Suprapubic skin (tissue), 4 donors: ENCODE results near the gene SLC9A9. TPM values are rescaled to one million over a fixed set of nuclear protein-coding genes. Genes with fewer than 3 reads are reported as not detected.

Experiments used
- DNase-seq, 2 donors: peaks; one replicate each; pipeline ENCODE4 v3.0.0-alpha.2; 2019; ENCODE audit warnings: low spot score in 2 of 2
- H3K27ac ChIP-seq: fragments of 200-600 bp; sonication (generic); one replicate; pipeline ENCODE4 v1.5.1; 2019
- H3K27me3 ChIP-seq: fragments of 200-600 bp; sonication (generic); one replicate; pipeline ENCODE4 v1.5.1; 2019
- H3K36me3 ChIP-seq: fragments of 200-600 bp; sonication (generic); one replicate; pipeline ENCODE4 v1.5.1; 2019
- H3K4me1 ChIP-seq: fragments of 200-600 bp; sonication (generic); one replicate; pipeline ENCODE4 v1.5.1; 2019
- H3K4me3 ChIP-seq: fragments of 200-600 bp; sonication (generic); one replicate; pipeline ENCODE4 v1.5.1; 2019; ENCODE audit warnings: mild to moderate bottlenecking
- H3K9me3 ChIP-seq: fragments of 200-600 bp; sonication (generic); one replicate; pipeline ENCODE4 v1.5.1; 2019
- CTCF ChIP-seq, 2 donors: fragments of 200-600 bp in 1 of 2; fragments of 450-650 bp in 1 of 2; sonication (generic) in 1 of 2; IDR thresholded peaks; one replicate each; pipeline ENCODE4 v1.5.1; 2016 to 2019; ENCODE audit warnings: antibody characterized with exemption in 2 of 2, mild to moderate bottlenecking in 1 of 2, moderate library complexity in 1 of 2
- EP300 ChIP-seq: sonication (generic); formaldehyde crosslinking; IDR thresholded peaks from one replicate; pipeline ENCODE4 v1.6.1; 2017; ENCODE audit warnings: antibody characterized with exemption
- POLR2A ChIP-seq, 2 donors: fragments of 450-650 bp; IDR thresholded peaks; one replicate each; pipeline ENCODE4 v1.6.1; 2017; ENCODE audit warnings: antibody characterized with exemption in 2 of 2, mild to moderate bottlenecking in 2 of 2, moderate library complexity in 2 of 2
- POLR2AphosphoS5 ChIP-seq, 3 donors: sonication (generic); formaldehyde crosslinking; IDR thresholded peaks; one replicate each; pipeline ENCODE4 v1.6.1; 2017; ENCODE audit warnings: antibody characterized with exemption in 3 of 3
- WGBS: methylation state at CpG from one replicate; pipeline ENCODE4 v1.1.5; 2018; 5-methylcytosine and 5-hydroxymethylcytosine counted together
- total RNA-seq, 4 donors: library from RNA; depleted of rRNA; stranded (reverse); fragments of >200 nt; gene quantifications; one replicate each; pipeline ENCODE4 v1.1.0, GENCODE V29; 2016

SLC9A9 gene
- total RNA-seq, 4 donors from 2014 or later: 16.6 to 51.0 (median 30.0) TPM

DNA sequence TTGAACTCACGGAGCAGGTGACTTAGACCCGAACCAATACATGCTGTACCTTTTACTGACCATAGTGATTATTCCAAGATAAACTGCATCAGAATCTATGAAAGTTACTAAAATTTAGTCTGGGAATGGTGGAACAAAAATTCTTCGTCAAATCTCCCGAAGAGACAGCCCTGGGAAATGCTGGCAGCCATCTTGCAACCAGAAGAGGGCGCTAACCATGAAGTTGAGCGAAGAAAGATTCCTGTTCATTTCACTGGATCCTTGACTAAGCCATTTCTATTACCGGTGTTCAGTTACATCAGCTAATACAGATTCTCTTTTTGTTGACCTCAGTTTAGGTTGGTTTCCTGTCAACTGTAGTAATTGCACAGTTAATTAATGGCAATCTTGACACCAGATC, 199.6 kb downstream of the SLC9A9 start:
- Histone ChIP-seq H3K4me1 (peaks cover 8% of the 10 kb centered on the region), H3K27ac (no peak overlapping the region), H3K27me3 (no peaks in the 10 kb centered on the region), H3K9me3 (no peaks in the 10 kb centered on the region), H3K36me3 (peaks cover 3% of the 10 kb centered on the region), H3K4me3 (no peak overlapping the region)
- no peak for TF ChIP-seq EP300
- TF ChIP-seq CTCF (IDR thresholded peaks at IDR 0.05): no peak
- TF ChIP-seq POLR2AphosphoS5 (IDR thresholded peaks at IDR 0.05): no peak
- no peak for TF ChIP-seq POLR2A (IDR thresholded peaks at IDR 0.05)
- no peak for DNase-seq
- 91% methylated on average over 7 of the region's 7 CpGs for WGBS

DNA sequence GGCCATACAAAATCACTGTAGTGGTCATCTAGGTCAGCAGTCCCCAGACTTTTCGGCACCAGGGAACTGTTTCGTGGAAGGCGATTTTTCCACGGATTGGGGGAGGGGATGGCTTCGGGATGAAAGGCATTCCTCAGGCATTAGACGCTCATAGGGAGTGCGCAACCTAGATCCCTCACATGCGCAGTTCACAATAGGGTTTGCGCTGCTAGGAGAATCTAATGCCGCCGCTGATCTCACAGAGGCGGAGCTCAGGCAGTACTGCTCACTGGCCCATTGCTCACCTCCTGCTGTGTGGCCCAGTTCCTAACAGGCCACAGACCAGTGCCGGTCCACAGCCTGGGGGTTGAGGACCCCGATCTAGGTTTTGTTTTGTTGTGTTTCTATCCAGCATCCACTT, 200.1 kb downstream of the SLC9A9 start:
- no peak for DNase-seq
- Histone ChIP-seq H3K36me3 (peaks cover 3% of the 10 kb centered on the region), H3K4me1 (peaks cover 8% of the 10 kb centered on the region), H3K4me3 (no peak overlapping the region), H3K27me3 (no peaks in the 10 kb centered on the region), H3K27ac (no peak overlapping the region), H3K9me3 (no peaks in the 10 kb centered on the region)
- TF ChIP-seq EP300: no peak
- TF ChIP-seq POLR2A (IDR thresholded peaks at IDR 0.05): no peak
- TF ChIP-seq POLR2AphosphoS5 (IDR thresholded peaks at IDR 0.05): no peak
- TF ChIP-seq CTCF (IDR thresholded peaks at IDR 0.05): no peak
- WGBS: 95% methylated on average over 14 of the region's 14 CpGs

GRCh38 chr3:143644370-143645089, 203.7 kb downstream of the SLC9A9 start:
- Histone ChIP-seq H3K9me3 (no peaks in the 10 kb centered on the region), H3K27ac (no peak overlapping the region), H3K27me3 (no peaks in the 10 kb centered on the region), H3K36me3 (no peaks in the 10 kb centered on the region), H3K4me1 (peaks cover 3% of the 10 kb centered on the region), H3K4me3 (no peak overlapping the region)
- WGBS: 63% methylated on average over 4 of the region's 4 CpGs
- DNase-seq: no peak
- no peak for TF ChIP-seq POLR2A (IDR thresholded peaks at IDR 0.05)
- peak in 1 of 2 donors; percentile 40 for TF ChIP-seq CTCF (IDR thresholded peaks at IDR 0.05)

- no peaks in the 10 kb centered on the region for H3K36me3 ChIP-seq
- TF ChIP-seq POLR2A (IDR thresholded peaks at IDR 0.05) (no peak), CTCF (IDR thresholded peaks at IDR 0.05) (no peak), EP300 (no peak), POLR2AphosphoS5 (IDR thresholded peaks at IDR 0.05) (no peak)
- no peak for DNase-seq
- no peak overlapping the region for H3K27ac ChIP-seq
- no peaks in the 10 kb centered on the region for H3K9me3 ChIP-seq
- peaks cover 3% of the 10 kb centered on the region for H3K4me1 ChIP-seq
- H3K4me3 ChIP-seq: no peak overlapping the region
- no peaks in the 10 kb centered on the region for H3K27me3 ChIP-seq
- 84% methylated on average over 1 of the region's 1 CpG for WGBS
Observed at GRCh38 chr3:143643905-143644304, 204.4 kb downstream of the SLC9A9 start.

DNA sequence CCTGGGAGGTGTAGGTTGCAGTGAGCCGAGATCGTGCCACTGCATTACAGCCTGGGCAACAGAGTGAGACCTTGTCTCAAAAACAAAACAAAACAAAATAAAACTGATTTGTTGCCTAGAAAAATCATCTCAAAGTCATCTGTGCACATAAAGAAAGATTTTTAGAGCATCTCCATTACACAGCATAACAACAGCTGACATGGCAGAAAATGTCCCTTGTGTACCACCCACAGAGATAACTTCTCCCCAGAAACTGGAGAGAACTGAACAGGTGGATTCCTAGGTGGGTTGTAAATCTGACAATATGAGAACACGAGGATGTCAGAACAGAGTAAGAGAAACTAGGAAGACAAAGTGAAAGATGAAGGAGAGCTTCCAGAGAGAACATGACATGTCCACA, 207.5 kb downstream of the SLC9A9 start:
- DNase-seq: no peak
- no peak for TF ChIP-seq POLR2AphosphoS5 (IDR thresholded peaks at IDR 0.05)
- no peak for TF ChIP-seq CTCF (IDR thresholded peaks at IDR 0.05)
- TF ChIP-seq POLR2A (IDR thresholded peaks at IDR 0.05): no peak
- no peak for TF ChIP-seq EP300
- peaks cover 3% of the 10 kb centered on the region for H3K4me1 ChIP-seq
- H3K36me3 ChIP-seq: no peaks in the 10 kb centered on the region
- 97% methylated on average over 3 of the region's 3 CpGs for WGBS
- no peak overlapping the region for H3K27ac ChIP-seq
- no peaks in the 10 kb centered on the region for H3K27me3 ChIP-seq
- peaks cover 5% of the 10 kb centered on the region for H3K9me3 ChIP-seq
- no peak overlapping the region for H3K4me3 ChIP-seq
